ENCODE results near the gene POP5.

POP5 gene

DNA sequence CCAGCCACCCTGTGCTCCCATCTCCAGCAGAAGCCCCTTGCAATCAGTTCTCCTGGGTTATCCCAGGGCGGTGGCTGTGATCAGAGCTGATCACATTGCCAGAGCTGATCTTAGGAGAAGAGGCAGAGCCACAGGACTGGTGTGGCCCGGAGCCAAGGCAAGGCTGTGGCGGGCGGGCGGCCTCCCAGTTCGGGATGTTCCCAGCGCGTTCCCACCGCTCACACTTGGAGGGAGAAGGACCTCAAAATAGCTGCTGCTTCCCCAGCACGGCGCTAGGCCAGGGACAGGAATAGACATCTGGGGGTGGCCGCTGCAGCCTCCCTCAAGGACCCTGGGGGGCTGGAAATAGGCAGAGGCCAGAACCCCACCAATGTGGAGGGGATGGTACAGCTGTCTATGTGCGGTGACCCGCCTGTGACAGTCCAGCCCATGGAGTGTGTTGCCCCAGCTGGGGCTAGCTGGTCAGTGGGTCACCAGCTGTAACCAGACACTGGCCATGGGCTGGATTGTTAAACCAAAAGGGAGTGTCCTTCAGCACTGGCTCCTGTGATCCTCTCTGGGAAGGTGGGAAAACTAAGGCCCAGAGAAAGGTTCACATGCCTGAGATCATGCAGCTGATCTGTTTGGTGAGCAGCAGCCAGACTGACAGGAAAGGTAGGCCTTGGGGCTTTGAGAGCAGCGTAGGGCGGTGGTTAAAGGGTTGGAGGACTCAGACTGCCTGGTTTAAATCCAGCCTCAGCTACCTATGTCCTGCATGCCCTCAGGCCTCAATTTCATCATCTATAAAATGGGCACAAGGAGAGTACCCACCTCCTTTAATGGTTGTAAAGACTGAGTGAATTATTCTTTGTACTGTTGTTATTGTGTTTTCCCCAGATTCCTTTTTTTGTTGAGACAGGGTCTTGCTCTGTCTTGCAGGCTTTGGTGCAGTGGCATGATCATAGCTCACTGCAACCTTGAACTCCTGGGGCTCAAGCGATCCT lies 8.0 kb upstream of the POP5 start:
- no peak for DNase-seq

- no peak for DNase-seq
Observed at GRCh38 chr12:120588371-120588770, 7.2 kb upstream of the POP5 start.

- no peak for DNase-seq
Observed at GRCh38 chr12:120586860-120587259, 5.7 kb upstream of the POP5 start.

DNA sequence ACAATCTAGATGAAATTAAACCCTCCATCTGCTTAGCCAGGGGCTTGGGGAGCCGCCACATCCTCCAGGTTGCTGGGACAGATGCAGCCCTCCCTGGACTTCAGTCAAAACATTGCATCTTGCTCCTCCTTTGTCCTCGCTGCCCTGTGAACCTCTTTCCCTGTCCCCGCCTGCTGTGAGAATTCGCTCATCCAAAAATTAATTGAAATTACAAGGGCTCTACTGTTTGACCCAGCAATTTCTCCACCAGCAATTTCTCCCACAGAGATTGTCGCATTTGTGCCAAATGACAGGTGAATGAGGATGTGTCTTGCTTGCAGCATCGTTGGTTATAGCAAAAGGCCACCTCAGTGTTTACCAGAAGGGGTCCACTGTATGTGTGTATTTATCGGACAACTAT lies 5.0 kb upstream of the POP5 start:
- no peak for DNase-seq

DNA sequence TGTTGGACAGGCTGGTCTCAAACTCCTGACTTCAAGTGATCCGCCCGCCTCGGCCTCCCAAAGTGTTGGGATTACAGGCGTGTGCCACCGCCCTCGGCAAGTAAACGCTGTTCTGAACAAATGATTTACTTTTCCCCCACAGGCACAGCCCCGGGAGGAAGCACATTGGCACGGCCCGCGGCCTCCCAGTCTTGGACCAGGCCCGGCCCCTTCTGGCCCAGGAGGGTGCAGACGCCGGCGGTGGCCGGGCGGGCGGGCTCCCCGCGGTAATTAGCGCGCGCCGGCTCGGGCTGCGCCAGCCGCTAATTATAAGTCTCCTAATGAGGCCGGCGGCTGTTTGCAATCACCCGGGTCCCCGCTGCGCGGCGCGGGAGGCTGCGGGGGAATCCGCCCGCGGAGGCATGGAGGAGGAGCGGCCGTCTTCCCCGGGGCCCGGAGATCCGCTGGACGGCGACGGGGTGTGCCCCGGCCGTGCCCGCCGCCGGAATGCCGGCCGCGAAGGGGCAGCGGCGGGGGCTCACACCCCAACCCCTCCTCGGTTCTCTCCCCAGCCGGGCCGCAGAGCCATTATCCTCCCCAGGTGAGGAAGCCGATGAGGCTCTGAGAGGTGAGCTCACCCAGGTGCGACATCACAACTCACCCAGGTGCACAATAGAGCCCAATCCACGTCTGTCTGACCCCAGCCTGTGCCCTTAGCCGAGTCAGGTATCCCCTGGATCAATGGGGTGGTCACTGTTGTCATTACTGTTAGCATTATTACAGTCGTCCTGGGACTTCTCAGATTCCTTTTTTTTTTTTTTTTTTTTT lies 3.3 kb upstream of the POP5 start:
- peak; percentile 47 to 48 for DNase-seq

DNA sequence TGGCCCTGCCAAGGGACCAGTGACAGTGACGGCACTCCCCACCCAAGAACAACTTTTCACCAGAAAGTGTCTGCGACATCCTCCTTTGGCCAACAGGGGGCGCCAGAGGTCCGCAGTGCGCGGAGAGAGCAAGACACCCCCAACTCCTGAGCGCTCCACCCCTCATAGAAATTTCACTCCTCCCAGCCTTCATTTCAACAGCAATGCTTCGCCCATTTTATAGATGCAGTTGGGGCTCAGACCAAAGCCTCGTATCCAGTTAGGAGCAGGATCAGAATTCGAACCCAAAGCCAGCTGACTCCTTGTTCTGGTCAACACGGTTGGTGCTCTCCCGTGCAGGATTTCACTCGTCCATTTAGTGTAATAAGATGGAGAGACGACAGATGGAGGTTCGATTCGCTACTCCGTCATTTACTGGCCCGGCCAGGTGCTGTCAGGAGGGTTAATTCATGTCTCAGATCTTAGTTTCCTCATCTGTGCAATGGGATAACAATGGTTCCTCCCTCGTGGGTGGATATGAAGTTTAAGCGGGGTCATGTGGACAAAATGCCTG lies 2.4 kb upstream of the POP5 start:
- peak; percentile 83 to 86 for DNase-seq

GRCh38 chr12:120581998-120582397 lies 796 bp upstream of the POP5 start:
- DNase-seq: no peak

DNA sequence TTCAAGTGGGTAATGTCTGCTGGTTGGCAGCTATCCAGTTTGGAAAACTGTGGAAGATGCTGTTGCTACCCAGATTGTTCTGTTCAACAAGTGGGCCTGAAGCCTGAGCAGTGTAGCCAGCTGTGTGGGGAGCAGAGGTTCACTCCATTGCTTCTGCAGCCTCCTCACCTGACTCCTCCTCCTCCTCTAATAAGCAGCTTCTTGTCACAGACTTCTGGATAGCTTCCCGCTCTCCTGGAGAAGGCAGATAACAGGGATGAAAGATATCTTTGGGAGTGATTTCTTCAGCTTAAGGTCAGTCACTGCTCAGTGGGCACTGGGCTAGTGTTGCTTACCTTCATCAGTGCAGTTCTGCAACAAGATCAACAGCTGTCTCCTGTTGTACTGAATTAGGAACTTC lies 2.0 kb downstream of the POP5 start:
- DNase-seq: no peak

GRCh38 chr12:120574106-120574505 lies 7.1 kb downstream of the POP5 start:
- DNase-seq: no peak

DNA sequence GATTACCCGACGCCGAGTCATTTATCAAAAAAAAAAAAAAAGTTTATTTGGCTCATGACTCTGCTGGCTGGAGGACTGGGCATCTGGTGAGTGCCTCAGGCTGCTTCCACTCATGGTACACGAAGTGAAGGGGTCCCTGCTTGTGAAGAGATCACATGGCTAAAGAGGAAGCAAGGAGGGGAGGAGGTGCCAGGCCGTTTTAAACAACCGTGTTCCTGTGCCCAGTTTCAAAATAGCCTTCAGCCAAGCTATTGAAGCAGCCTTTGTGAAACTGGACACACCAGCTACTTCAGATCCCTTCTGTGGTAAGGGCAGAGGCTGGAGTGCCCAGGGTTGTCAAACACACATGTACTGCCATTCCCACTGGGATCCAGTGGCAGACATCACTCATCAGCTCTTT lies 7.6 kb downstream of the POP5 start:
- DNase-seq: no peak

DNA sequence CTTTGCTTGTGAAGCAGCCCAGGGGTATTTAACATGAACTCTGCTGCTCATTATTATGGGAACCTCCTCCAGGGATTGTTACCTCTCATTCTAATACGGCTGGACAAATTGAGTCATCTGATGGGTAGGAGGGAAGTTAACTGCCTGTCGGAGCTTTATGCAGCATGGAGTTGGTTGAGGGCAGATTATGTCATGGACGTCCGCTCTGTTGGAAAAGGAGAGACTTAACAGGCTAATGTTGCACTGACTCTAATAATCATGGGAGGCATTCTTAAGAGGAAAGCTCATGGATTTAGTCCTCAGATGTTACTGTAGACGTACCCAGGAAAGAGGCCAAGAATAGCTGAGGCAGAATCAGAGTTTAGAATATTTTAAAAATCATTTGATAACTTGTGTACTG lies 9.9 kb downstream of the POP5 start:
- no peak for DNase-seq

DNA sequence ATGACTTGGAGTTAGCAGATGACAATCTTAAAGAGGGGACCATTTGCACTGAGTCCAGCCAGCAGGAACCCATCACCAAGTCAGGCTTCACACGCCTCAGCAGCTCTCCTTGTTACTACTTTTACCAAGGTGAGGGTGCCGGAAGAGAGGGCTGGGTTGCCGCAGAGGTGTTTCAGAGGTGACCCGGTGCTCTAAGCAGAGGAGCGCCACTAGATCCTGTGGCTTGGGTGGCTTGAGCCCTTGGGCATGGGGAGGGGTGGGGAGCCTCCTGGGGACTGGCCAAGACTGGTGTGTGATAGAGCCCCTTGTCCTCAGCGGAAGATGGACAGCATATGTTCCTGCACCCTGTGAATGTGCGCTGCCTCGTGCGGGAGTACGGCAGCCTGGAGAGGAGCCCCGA lies 17.7 kb downstream of the POP5 start:
- no peak for DNase-seq

GRCh38 chr12:120562906-120563305 lies 18.3 kb downstream of the POP5 start:
- DNase-seq: no peak

- no peak for DNase-seq
Observed at GRCh38 chr12:120557589-120557988, 23.6 kb downstream of the POP5 start.

GRCh38 chr12:120554678-120555077 lies 26.5 kb downstream of the POP5 start:
- no peak for DNase-seq

DNA sequence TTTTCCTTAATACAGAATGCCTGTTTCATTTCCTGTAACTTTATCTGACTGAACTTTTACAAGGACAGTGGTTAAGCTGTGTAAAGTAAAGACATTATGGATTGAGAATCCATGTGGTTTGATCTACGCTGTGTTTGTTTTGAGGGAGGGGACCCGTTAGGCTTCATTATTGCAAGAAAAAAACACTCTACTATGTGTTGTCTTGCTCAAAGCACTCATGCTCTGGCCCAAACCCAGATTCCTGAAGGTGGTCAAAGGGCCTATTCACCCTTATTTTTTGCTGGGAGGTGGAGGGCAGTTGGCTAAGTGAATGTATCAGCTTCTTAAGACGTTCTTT lies 35.2 kb downstream of the POP5 start:
- DNase-seq: no peak

GRCh38 chr12:120544691-120545090 lies 36.5 kb downstream of the POP5 start:
- DNase-seq: no peak

DNA sequence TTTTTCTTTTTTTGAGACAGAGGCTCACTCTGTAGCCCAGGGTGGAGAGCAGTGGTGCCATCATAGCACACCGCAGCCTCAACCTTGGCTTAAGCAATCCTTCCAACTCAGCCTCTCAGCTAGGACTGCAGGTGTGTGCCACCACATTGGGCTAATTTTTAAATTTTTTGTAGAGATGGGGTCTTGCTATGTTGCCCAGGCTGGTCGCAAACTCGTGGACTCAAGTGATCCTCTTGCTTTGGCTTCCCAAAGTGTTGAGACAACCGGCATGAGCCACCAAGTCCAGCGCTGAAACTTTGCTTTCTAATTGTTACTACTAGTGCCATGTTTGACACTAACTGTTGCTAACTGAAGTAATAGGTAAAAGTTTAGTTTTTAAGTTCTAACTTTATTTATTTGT lies 39.0 kb downstream of the POP5 start:
- no peak for DNase-seq

DNA sequence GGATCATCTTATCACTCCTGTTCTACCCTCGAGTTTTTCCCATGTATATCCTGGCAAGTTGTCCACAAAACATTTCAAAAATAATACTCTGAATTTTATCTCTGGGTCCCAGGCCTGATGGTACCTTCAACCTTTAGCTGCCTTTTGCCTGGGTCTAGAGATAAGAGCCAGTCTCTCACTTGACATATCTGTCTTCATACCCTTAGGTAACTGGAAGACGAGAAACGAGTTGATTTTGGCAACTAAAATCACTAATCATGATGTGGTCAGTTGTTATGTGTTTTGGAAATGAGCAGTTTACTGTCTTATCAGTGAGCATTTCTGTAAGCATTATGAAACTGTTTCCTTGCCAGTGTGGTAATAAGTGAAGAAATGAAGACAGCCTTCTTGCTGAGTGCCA lies 40.8 kb downstream of the POP5 start:
- DNase-seq: no peak

- DNase-seq: no peak
Observed at GRCh38 chr12:120539303-120539702, 41.9 kb downstream of the POP5 start.

DNA sequence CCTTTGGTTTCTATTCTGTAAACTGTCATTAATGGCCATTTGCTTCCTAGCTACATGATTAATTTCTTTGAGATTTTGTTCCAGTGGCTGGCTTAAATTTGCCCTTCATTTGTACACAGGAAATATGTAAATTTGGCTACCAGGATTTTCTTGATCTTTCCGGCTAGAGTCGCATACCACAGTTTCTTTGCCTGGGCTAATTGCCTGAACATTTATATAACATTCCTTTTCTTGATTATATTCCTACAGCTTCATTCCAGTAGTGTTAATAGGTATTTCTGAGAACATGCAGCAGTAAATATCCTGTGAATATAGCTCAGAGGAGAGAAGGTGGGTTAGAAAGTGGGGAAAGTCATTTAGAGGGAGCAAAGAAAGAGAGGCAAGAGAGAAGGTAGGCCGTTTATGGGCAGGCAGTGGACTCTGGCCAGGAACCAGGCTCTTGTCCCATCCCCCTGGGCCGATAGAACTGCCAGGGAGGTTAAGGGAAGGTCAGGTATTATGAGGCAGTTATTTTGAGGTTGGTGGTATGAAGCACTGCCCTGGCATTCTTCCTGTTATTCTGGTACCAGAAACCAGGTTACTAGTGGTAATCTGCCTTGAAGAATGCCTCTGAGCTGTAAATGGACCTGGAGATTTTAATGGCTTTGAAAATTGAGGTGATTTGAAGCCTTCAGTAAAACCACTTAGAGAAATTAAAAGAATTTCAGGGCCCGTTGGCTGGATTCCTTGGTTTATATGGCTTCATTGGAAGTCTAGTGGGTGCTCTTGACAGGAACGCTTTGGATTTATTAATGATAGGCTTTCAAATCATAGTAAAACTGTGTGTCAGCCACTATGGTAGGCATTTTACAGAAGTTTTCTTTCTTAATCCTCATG lies 42.7 kb downstream of the POP5 start:
- no peak for DNase-seq

- no peak for DNase-seq
Observed at GRCh38 chr12:120537856-120538220, 43.4 kb downstream of the POP5 start.

All from activated CD4-positive, alpha-beta T cell treated with anti-CD3 and anti-CD28 coated beads, Interleukin-2, amount 50 U/mL, for 4 hours (primary cell).